K562 (cell line): ENCODE measurements around the gene POLA1.

ENCODE experiments used
- ARID3A ChIP-seq: IDR thresholded peaks from 2 replicates; pipeline ENCODE4 v1.6.1; 2012; ENCODE audit warnings: low read depth, low read length, improper control_type of control experiment, borderline replicate concordance
- BCL6 ChIP-seq: fragments of 250-450 bp; sonication (Bioruptor Pico); IDR thresholded peaks from 2 replicates; pipeline ENCODE4 v1.4.0; 2020
- CCAR2 ChIP-seq: fragments of 200-400 bp; formaldehyde crosslinking; IDR thresholded peaks from 2 replicates; pipeline ENCODE4 v1.6.1; 2017; ENCODE audit warnings: mild to moderate bottlenecking, low read depth, low read length
- CTCF ChIP-seq, 3 experiments: IDR thresholded peaks in 2 of 3; conservative IDR thresholded peaks in 1 of 3; 2 replicates each; pipeline ENCODE4 v1.5.1; 2011 to 2012; ENCODE audit warnings: low read length in 3 of 3, mild to moderate bottlenecking in 3 of 3, control low read depth in 2 of 3, improper control_type of control experiment in 1 of 3, inconsistent platforms in 1 of 3, low read depth in 1 of 3, mixed read lengths in 1 of 3, moderate library complexity in 1 of 3; ENCODE audit not compliant: insufficient read depth in 2 of 3
- EZH2 ChIP-seq: IDR thresholded peaks from 2 replicates; pipeline ENCODE4 v1.6.1; 2012; ENCODE audit warnings: low read depth, mild to moderate bottlenecking, inconsistent platforms, low read length, borderline replicate concordance
- HMGXB4 ChIP-seq: sonication (generic); formaldehyde crosslinking; IDR thresholded peaks from 2 replicates; pipeline ENCODE4 v1.8.1; 2023; ENCODE audit warnings: mild to moderate bottlenecking, missing genetic modification reagents
- KDM1A ChIP-seq, 2 experiments: fragments of 450-650 bp; IDR thresholded peaks; 2 replicates each; pipeline ENCODE4 v1.6.1; 2016; ENCODE audit warnings: mild to moderate bottlenecking in 2 of 2
- POLR2A ChIP-seq: fragments of 450-650 bp; conservative IDR thresholded peaks from 2 replicates; pipeline ENCODE4 v1.6.1; 2016
- ZBTB7A ChIP-seq: IDR thresholded peaks from 2 replicates; pipeline ENCODE4 v1.6.1; 2011; ENCODE audit warnings: low read depth, mild to moderate bottlenecking, low read length, moderate library complexity, borderline replicate concordance; ENCODE audit not compliant: control insufficient read depth
- ZFP1 ChIP-seq: fragments of 450-650 bp; formaldehyde crosslinking; IDR thresholded peaks from 2 replicates; pipeline ENCODE4 v1.4.0; 2020; ENCODE audit warnings: mild to moderate bottlenecking, mixed read lengths
- ZSCAN29 ChIP-seq: fragments of 450-650 bp; IDR thresholded peaks from 2 replicates; pipeline ENCODE4 v1.6.1; 2017
- TF ChIP-seq, protein P1 (sequence below): fragments of 250-450 bp; sonication (Bioruptor Pico); IDR thresholded peaks from 2 replicates; pipeline ENCODE4 v1.8.0; 2021; ENCODE audit warnings: borderline replicate concordance, mild to moderate bottlenecking, moderate library complexity; ENCODE audit not compliant: poor library complexity, severe bottlenecking
- TF ChIP-seq, protein P2 (sequence below): sonication (generic); formaldehyde crosslinking; IDR thresholded peaks from 2 replicates; pipeline ENCODE4 v1.9.0; 2022; ENCODE audit warnings: mild to moderate bottlenecking, missing genetic modification reagents

DNA sequence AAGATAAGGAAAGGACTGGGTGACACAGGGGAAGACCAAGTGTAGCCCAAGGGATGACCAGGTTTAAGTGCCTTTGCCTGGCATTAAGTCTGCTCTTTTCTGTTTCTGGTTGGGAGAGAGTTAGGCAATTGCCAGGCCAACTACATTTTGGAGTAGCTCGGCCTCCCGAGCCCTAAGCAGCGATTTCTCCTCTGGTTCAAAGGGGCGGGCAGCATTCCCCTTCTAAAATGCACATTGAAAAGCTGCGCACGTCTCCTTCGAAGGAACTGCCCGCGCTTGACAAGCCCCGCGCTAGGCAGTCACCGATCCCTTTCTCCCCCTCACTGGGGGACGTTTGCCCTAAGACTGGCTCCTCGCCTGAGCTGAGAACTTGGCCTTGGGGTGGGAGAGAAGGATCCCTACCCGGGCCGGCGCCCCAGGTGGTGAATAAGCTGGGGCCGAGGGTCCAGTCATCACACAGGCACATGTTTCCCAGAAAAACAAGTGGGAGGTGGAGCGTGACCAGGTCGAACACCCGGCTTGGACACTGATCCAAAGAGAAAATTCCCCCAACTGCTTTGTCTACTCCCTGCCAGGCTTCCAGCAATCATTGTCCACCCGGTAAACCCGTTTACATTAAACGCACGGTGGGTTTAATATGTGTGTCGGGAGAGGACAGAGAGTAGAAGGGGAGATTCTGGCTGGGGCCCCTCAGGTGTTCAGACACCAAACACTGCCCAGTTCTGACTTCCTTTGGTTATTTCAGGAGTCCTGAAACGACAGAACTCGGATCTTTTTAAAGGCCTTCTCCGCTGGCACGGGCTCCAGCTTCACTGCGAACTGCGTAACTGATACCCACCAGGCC is 318.1 kb downstream of the POLA1 start:
- no peak for TF ChIP-seq CTCF (IDR thresholded peaks at IDR 0.05 in 2 of 3, conservative IDR thresholded peaks at IDR 0.05 in 1 of 3; ENCODE audit: insufficient read depth in 2 of 3, low read depth in 1 of 3, low read length in 3 of 3)
- no peak for TF ChIP-seq HMGXB4 (CRISPR knock-in tag)
- no peak for TF ChIP-seq ZFP1 (CRISPR knock-in tag)
- TF ChIP-seq CCAR2: no peak
- TF ChIP-seq, protein P1, sequence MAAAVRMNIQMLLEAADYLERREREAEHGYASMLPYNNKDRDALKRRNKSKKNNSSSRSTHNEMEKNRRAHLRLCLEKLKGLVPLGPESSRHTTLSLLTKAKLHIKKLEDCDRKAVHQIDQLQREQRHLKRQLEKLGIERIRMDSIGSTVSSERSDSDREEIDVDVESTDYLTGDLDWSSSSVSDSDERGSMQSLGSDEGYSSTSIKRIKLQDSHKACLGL (CRISPR knock-in tag): no peak
- TF ChIP-seq ZSCAN29: no peak
- TF ChIP-seq, protein P2, sequence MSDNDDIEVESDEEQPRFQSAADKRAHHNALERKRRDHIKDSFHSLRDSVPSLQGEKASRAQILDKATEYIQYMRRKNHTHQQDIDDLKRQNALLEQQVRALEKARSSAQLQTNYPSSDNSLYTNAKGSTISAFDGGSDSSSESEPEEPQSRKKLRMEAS (CRISPR knock-in tag): no peak
- TF ChIP-seq BCL6: no peak
- no peak for TF ChIP-seq ZBTB7A
- no peak for TF ChIP-seq EZH2
- no peak for TF ChIP-seq KDM1A (IDR thresholded peaks at IDR 0.05)
- no peak for TF ChIP-seq POLR2A
- no peak for TF ChIP-seq ARID3A
